ENCODE data around the gene PUM1.

Gene PUM1

DNA sequence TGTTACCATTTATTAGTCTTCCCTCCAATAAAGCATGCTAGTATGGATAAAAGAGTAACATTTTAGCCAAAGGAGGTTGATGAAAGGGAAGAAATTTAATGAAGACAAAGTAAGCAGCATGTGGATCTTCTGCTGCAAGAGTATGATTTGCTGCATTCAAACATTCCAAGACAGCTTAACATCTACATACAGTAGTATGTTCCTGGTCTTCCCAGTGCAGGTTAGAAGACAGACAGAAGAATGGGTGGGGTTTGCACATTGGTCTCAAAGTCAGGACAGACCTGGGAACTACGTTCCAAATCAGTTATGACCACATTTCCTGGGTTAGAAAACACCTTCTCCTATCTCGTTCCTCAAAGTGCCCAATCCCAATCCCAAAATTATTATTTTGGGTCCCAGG lies 43.3 kb downstream of the PUM1 start:
- no peak for DNase-seq

DNA sequence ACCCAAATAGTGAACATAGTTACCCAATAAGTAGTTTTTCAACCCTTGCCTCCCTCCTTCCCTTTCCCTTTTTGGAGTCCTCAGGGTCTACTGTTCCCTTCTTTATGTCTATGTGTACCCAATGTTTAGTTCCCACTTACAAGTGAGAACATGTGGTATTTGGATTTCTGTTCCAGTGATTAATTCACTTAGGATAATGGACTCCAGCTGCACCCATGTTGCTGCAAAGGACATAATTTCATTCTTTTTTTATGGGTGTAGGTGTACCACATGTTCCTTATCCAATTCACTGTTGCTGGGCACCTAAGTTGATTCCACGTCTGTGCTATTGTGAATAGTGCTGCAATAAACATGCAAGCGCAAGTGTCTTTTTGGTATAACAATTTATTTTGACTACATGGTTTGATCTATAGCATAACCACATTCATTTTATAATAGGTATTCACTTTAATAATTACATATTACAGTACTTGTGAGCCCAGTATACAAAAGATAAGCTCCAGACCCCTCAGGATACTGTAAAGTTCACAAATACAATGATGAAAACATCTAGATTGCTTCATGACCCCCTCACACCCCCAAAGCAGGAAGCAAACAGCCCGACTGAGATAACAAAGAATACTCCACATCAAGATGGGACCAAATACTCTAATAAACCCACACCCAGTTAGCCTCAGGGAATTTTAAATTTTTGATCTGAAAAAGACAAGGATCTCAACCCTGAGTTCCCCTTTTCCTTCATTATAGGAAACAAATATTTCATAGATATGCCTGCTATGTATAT lies 45.3 kb downstream of the PUM1 start:
- peak; percentile 12 for DNase-seq

DNA sequence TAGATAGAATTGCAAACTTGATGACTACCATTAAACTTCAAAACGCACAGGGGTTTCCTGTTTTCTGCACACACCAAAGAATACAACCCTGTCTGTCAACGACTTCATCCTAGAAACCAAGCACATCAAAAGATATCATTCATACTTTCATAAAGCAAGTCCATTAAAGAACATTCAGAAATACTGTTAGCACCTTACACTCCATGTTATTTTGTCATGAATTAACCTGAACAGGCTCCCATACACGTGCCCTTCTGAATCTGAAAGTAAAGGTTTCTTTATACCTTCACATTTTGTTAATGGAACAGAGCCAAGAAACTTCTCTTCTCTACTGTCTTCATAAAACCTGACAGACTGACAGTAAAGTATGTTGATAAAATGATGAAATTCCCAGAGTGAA lies 46.1 kb downstream of the PUM1 start:
- no peak for DNase-seq

DNA sequence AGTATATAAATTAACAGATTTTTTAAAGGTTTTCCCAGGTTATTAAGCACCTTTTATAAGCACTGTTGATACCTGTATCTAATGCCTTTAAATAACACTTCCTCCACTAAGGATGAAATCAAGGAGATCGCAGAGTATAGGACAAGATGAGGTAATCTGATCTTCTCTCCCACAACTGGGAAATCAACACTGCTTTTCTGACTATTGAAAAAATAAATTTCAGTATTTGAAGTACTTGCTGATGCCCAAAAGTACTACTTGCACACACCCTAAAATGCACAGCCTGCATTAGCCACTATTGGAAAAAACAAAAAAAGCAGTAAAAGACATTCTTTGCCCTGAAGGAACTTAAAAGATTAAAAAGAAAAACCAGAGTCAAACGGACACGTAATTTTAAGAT lies 48.6 kb downstream of the PUM1 start:
- no peak for DNase-seq

DNA sequence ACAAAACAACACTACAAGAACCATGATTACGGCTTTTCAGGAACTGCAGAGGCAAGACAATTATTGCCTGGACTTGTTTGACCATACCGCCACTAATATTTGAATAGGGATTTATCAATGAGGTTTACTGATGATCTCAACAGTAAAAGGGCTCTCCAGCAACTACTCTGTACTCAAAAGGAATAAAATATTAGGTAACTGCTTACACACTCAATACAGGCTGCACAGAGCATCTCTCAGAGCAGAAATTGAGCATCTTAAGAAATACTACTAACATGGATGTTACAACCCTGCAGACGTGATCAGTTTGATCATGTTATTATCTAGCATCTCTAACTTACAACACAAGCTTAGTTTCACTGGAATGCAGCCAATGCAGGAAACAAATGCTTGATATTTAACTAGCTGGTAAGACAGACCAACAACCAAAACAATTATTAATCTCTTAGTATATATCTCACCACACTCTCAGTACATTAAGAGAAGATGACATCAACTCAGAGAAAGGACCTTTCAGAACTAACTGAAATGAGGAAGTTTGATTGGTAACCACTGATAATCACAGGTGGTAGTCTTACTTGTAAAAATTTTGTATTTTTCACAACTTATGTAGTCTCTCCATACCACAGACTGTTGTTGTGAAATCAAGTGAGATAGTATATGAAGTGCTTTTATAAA lies 52.2 kb downstream of the PUM1 start:
- no peak for DNase-seq

DNA sequence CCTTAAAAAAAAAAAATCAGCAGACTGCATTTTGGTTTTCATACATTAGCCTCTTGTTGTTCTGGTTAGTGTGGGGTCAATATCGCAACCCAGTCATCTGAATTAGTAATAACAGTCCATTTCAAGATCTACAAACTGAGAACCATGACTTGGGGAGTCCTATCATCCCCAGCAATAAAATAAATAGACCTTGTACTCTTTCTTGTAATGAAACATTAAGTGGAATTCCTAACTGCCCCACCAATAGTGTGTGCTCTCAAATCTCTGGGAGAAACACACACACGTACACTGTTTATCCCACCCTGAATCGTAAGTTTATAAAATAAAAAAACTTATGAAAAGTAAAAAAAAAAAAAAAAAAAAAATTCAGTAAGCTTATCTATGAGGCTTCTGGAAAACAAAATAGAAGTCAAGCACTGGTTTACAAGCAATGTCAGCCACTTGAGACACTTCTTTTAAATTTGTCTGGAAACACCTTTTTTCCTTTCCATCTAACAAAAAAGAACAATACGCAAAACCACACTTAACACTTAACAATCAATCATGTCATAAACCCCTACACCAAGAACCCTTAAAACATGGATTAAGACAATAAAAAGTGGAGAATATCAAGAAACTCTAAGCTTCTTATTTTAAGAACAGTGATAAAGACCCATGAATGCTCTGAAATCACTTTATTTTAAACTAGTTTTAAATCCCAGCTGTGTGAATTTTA lies 53.1 kb downstream of the PUM1 start:
- no peak for DNase-seq

DNA sequence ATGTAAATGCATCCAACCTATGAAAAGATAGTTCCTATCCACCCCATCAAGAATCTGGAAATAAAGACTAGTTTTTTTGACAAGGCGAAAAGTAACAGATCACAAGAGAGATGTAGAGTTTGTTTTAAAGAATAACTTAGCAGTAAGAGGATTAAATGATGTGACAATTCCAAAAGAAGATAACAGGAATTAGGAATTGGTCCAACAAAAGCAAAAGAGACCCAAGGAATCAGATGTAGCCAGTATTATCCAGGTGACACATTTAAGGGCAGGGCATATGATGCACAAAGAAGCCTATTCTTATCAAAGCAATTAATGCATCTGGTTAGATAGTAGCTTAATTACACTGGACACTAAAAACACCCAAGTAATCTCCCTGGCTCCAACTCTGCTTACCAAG lies 53.8 kb downstream of the PUM1 start:
- DNase-seq, result no peak

DNA sequence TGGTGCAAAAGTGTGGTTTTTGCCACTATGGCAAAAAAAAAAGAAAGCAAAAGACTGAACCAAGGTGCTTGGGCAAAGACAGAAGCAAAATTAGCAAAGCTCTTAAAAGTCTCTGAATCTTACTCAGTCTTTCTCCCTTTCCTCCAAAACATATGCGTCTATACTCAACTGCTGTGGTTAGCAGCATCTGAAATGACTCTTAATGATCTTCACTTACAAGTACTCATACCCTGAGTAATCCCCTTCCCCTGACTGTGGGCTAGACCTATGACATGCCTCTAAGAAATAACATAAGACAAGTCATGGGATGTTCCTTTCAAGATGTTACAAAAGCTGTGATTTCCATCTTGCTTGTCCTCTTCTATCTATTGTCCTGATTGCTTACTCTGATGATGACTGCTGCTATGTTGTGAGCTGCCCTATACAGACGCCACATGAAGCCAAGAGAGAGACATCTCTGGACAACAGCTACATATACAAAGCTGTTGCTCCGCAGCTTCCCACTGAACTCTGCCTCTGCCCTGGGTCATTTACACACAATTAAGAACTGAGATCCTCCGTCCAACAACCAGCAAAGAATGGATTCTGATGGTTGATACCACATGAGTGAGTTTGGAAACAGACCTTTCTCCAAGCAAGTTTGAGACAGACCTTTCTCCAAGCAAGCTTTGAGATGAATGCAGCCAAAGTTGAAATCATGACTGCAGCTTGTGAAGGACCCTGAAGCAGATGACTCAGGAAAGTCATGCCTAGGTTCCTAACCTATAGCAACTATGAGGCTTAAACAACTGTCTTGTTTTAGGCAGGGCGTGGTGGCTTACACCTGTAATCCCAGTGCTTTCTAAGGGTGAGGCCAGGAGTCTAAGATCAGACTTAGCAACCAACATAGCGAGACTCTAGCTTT lies 55.2 kb downstream of the PUM1 start:
- no peak for DNase-seq

DNA sequence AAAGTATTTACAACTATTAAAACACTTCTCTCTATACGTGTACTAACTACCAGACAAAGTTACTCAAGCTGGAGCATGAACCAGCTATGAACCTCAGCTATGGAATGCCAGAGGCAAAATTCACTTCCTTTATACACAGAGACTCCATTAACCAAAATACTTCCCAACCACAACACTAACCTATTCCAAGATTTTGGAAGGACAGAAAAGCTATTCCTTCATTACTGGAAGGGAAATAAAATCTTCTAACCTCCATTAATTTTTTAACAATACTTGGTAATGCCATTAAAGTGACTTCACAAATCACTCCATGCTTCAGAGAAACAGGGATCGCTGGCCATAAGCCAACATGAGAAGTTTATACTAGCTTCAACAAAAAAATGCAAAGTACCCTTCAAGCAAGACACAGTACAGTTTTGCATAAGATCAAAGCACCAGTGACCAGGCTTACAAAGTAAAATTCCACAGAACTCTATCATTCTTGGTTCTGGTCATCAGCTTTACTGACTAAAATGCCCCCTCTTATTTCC lies 58.0 kb downstream of the PUM1 start:
- DNase-seq, result no peak

DNA sequence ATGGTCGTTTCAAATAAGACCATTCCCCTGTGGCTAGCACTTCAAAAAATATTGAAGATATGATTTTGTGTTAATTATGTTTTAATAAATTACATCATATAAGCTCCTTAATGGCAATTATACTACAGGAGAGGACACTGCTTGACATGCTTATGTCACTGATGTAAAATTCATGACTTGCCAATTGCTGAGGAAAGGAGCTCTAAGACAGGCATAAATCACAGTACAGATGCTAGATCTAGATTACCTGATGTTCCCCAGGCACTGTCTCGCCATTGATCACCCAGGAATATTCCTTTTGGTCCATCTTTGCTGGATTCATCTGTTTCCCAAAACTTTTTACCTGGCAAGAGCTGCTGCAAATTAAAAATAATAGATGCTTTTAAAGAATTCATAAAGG lies 58.8 kb downstream of the PUM1 start:
- no peak for DNase-seq

DNA sequence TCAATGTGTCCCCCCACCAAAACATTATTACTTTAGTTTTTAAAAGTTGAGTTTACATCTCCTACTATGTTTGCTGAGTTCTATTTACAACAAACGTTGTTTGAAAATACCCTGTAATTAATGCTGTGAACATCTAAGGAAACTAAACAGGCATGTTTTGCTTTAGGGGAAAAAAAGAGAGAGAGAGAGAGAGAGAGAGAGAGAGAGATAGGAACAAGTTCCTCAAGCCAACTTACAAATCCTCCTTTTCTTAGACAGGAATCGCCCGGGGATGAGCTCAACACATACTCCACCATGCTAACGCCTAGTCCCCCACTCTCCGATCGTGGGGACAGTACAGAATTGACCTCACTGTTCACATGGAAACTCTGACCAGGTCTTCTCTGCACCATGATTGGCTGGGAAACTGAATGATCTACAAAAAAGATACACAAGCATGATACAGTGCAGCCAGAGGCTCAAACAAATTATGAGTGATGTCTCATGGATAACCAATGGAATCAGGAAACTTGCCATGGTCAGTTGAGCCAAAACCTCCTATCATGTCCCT lies 59.8 kb downstream of the PUM1 start:
- DNase-seq, result no peak

DNA sequence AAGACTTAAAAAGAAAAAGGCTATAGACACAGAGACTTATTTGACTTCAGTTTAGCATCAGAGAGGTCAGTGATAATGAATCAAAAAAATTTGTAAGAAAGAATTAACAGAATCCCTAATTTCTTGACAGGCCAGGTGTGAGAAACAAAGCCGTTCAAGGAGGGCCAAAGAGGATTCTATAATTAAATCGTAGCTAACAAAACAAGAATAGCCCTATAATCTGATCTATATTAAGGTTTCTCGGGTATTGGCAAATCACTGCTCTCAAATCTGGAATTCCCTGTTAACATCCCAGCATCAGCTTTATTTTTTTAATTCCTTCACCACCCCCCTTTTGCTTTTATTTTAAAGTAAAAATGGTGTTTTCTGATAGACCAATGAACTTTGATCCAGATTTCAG lies 60.3 kb downstream of the PUM1 start:
- DNase-seq, result no peak

DNA sequence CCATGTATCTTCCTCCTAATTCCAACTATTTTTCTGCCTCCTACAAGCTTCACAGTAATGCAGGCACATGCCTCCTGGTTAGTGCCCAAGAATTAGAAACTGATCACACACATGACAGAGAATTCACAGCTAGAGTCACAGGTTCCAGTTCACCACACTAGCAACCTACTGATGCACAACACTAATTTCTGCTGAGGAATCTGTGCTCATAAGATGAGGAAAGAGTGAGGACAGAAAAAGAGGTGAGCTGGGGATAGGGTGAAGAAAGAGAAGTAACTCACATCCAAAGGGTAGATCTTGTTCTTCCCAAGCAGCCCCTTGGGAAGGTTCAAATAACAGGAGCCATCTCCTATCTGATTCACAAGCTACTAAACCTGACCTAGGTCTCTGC lies 61.3 kb downstream of the PUM1 start:
- DNase-seq, result no peak

DNA sequence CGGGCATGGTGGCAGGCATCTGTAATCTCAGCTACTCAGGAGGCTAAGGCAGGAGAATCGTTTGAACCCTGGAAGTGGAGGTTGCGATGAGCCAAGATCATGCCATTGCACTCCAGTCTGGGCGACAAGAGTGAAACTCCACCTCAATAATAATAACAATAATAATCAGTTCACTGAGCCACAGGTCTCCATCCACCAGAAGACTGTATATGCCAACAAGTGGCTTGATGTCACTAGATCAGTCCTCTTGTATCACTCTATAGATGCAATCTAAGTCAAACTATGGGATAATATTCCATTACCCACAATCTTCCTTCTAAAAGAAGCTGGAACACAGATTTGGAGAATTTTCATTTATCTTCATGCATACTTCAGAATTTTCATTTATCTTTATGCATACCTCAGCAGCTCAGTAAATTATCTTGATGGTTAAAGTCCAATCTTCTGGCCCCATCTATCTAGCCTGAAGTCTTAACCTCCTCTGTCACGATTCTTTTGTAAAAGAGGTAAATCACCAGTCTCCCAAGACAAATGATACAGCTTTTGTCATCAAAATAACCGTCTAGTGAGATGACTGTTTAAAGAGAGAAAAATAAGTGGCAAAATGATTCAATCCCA lies 61.8 kb downstream of the PUM1 start:
- DNase-seq, result no peak

DNA sequence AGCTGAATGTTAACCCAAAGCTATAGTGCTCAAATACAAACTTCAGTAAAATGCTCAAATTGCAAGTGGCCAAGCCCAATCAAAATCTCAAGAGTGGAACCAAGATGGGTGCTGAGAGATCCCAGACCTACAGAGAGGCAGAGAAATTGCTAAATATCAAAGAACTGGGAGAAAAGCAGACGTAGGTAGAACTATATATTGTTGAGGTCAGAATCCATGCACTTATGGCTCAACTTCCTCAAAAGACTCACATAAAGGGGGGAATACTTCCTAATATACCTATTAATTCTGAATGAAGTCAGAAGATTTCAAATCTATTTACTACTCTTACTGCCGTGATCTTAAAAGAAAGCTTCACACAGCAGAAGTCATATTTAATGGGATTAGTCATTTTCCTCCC lies 65.2 kb downstream of the PUM1 start:
- DNase-seq, result no peak

DNA sequence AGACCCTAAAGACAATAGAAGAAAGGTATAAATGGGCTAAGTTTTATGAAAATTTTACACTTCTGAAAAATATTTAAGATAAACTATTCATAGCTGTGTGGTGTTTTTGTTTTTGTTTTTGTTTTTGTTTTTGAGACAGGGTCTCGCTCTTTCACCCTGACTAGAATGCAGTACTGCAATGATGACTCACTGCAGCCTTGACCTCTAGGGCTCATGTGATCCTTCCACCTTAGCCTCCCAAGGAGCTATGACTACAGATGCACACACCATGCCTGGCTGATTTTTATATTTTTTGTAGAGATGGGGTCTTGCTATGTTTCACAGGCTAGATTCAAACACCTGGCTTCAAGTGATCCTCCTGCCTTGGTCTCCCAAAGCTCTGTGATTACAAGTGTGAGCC lies 66.6 kb downstream of the PUM1 start:
- DNase-seq, result no peak

DNA sequence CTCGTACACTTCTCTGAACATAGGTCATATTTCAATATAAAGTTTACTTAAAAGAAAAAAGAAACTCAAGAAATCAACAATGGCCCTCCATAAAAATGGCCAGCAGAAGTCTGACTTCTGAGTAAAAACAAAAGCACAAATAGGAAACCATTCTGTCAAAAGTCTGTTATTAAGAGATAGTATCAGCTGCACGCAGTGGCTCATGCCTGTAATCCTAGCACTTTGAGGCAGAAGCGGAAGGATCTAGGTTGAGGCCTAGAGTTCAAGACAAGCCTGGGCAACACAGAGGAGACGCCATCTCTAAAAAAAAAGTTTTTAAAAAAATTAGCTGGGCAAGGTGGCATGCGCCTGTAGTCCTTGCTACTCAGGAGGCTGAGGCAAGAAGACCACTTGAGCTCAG lies 67.3 kb downstream of the PUM1 start:
- no peak for DNase-seq

DNA sequence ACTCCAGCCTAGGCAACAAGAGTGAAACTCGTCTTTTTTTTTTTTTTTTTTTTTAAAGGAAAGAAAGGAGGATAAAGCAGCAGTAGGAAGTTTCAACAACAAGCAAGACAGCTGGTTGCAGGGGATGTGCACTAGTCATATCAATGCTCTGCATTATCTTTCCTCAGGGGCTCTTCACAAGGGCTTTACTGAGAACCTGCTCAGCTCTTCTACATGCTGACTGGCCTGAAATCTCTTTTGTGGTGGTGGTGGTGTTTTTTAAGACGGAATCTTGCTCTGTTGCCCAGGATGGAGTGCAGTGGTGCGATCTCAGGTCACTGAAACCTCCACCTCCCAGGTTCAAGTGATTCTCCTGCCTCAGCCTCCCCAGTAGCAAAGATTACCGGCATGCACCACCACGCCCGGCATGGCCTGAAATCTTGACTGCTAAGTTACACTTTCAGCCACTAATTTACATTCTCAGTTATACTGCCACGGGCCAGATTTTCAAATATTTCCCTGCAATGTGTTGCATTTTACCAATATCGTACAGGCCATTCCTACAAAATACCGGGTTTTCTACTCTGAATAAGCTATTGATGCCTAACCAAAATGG lies 68.0 kb downstream of the PUM1 start:
- DNase-seq, result no peak

DNA sequence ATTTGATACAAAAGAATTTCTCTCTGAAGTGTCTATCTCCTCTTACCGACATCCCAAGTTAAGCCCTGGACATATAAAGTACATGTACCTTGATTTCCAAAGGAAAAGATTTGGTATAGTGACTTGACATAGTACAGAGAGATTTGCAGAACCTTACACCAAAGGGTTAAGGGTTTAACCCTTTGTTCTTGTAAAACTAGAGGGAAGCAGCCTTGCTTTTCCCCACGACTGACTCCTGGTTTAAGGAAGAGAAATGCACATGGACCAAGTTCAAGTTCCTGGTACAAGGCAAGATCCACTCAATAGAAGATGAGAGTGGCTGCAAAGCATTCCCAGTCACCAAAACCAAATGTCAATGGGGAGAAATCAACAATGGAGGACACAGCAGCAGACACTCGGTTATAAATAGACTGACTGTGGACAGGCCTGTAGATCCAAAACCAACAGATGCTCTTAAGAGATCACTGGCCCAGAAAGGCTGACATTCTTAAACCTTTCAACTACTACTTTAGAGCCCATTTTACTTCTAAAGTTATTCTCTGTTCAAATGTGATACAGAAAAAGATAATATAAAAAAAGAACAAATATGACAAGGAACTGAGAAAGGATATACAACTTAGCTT lies 69.4 kb downstream of the PUM1 start:
- DNase-seq, result no peak

DNA sequence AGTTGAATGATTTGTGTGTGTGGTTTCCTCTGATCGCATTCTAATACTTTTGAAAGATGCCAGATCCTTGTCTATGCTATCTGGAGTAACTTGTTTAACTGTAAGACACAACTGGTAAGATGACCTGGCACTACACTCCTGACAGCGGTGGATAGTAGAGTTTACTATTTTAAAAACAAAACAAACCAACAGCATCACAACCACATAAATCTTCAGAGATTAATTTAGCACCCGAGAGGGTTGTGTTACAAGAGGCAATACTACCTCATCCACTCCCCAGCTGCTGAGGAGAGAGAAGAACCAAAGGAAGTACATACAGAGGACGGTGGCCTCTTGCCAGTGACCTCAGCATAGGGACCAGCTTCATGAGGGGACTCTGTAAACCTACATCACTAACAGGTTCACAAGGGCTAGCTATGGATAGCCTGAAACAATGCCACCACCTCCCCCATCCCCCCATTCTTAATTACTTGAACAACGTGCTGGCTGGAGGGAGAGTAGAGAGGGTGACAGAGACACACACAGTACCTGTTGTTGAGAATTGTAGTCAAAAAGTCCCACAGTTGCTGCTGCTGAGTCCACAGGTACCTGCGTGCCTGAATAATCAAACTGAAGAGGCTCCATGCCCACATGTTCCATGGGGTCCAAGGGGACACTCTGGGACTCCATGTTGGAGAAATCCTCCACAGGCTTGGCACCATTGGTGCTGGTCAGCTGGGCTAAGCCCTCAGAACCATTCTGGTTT lies 73.5 kb downstream of the PUM1 start:
- DNase-seq, result no peak
